HCT116 (cell line): ENCODE results near the gene ROR2. TPM values are rescaled to one million over a fixed set of nuclear protein-coding genes. Genes with fewer than 3 reads are reported as not detected.
"Not testable (repeated sequence)": the region's sequence is repeated elsewhere in the genome, so short reads cannot be mapped to it uniquely, and the experiment has no call there.

Experiments
- ATAC-seq: fragments of 200-7000 bp; cut with Tn5 transposase; 2 replicates; pipeline ENCODE4 v1.9.1; 2020; ENCODE audit warnings: mild to moderate bottlenecking, moderate library complexity
- BruUV-seq: library from RNA; stranded (reverse); fragments of 400-500 nt; replicated peaks from 2 replicates; lab custom pipeline; 2021; lab: Mats Ljungman, UMichigan
- CTCF ChIA-PET: fragments of 300-600 bp; sonication (Branson Sonifier 250); formaldehyde crosslinking; loops from one replicate; lab custom pipeline; 2021; ENCODE audit warnings: antibody characterized with exemption; lab: Charles Lee
- POLR2A ChIA-PET: fragments of 300-600, 350-600 bp; sonication (Branson Sonifier 250); formaldehyde crosslinking; loops from one replicate; lab custom pipeline; 2021; ENCODE audit warnings: antibody characterized with exemption; lab: Charles Lee
- RAD21 ChIA-PET, 2 experiments: fragments of 300-600 bp; sonication (Branson Sonifier 250); formaldehyde crosslinking; loops; one replicate each; lab custom pipeline; 2023; ENCODE audit warnings: low total read pairs in 2 of 2; ENCODE audit not compliant: uncharacterized antibody in 2 of 2, unreplicated experiment in 2 of 2, low non-redundant PET in 1 of 2; lab: Charles Lee
- DNase-seq: peaks from one replicate; pipeline ENCODE4 v3.0.0-alpha.2; 2010; ENCODE audit warnings: low read depth, low spot score
- H2AFZ ChIP-seq: fragments of 200-600 bp; shearing (Covaris generic), sonication (generic); 2 replicates; pipeline ENCODE4 v1.6.1; 2017; ENCODE audit warnings: low read depth, mixed run types, mixed read lengths, antibody characterized with exemption, low read length; ENCODE audit not compliant: poor library complexity, severe bottlenecking
- H3K27ac ChIP-seq: 2 replicates; pipeline ENCODE4 v1.5.1; 2012; ENCODE audit warnings: low read depth, low read length
- H3K27me3 ChIP-seq: fragments of 200-600 bp; sonication (generic); 2 replicates; pipeline ENCODE4 v1.6.1; 2016; ENCODE audit warnings: mixed run types, low read length, mixed read lengths; ENCODE audit not compliant: insufficient read depth
- H3K36me3 ChIP-seq, 2 experiments: fragments of 200-500 bp in 1 of 2; fragments of 200-600 bp in 1 of 2; sonication (Bioruptor generic) in 1 of 2; sonication (generic) in 1 of 2; 2 replicates each; pipeline versions ENCODE4 v1.5.1 to v1.6.1; 2014 to 2016; ENCODE audit warnings: low read length in 2 of 2, inconsistent platforms in 1 of 2, mixed read lengths in 1 of 2, mixed run types in 1 of 2; ENCODE audit not compliant: insufficient read depth in 2 of 2, control insufficient read depth in 1 of 2
- H3K4me1 ChIP-seq, 2 experiments: fragments of 200-600 bp in 1 of 2; sonication (generic) in 1 of 2; 2 replicates each; pipeline versions ENCODE4 v1.5.1 to v1.6.1; 2012 to 2017; ENCODE audit warnings: low read length in 2 of 2, inconsistent platforms in 1 of 2, mild to moderate bottlenecking in 1 of 2, mixed read lengths in 1 of 2, mixed run types in 1 of 2, moderate library complexity in 1 of 2; ENCODE audit not compliant: insufficient read depth in 2 of 2, control insufficient read depth in 1 of 2
- H3K4me2 ChIP-seq: fragments of 200-600 bp; sonication (generic); 2 replicates; pipeline ENCODE4 v1.6.1; 2017; ENCODE audit warnings: mixed run types, low read length, mixed read lengths
- H3K4me3 ChIP-seq, 2 experiments: fragments of 200-600 bp in 1 of 2; sonication (generic) in 1 of 2; replicated peaks in 1 of 2; 2 replicates each; pipeline ENCODE4 v1.5.1; 2011 to 2016; ENCODE audit warnings: low read length in 2 of 2, control low read depth in 1 of 2, low read depth in 1 of 2, mild to moderate bottlenecking in 1 of 2, mixed read lengths in 1 of 2, mixed run types in 1 of 2
- H3K79me2 ChIP-seq: fragments of 200-600 bp; sonication (generic); 2 replicates; pipeline ENCODE4 v1.6.1; 2017; ENCODE audit warnings: mild to moderate bottlenecking, mixed run types, low read length, moderate library complexity, mixed read lengths; ENCODE audit not compliant: insufficient read depth
- H3K9ac ChIP-seq: fragments of 200-600 bp; sonication (generic); 2 replicates; pipeline ENCODE4 v1.6.1; 2016; ENCODE audit warnings: low read length, mixed read lengths
- H3K9me2 ChIP-seq: fragments of 200-600 bp; sonication (generic), shearing (Covaris generic); 2 replicates; pipeline ENCODE4 v1.6.1; 2017; ENCODE audit warnings: mixed run types, mild to moderate bottlenecking, moderate library complexity; ENCODE audit not compliant: insufficient read depth
- H3K9me3 ChIP-seq, 2 experiments: fragments of 200-500 bp in 1 of 2; fragments of 200-600 bp in 1 of 2; sonication (Bioruptor generic) in 1 of 2; sonication (generic) in 1 of 2; 2 replicates each; pipeline ENCODE4 v1.6.1; 2014 to 2017; ENCODE audit warnings: low read length in 2 of 2, mixed read lengths in 2 of 2, inconsistent platforms in 1 of 2, low read depth in 1 of 2, mild to moderate bottlenecking in 1 of 2, mixed run types in 1 of 2, moderate library complexity in 1 of 2; ENCODE audit not compliant: control insufficient read depth in 1 of 2, insufficient read depth in 1 of 2
- H4K20me1 ChIP-seq: fragments of 200-600 bp; sonication (generic), shearing (Covaris generic); 2 replicates; pipeline ENCODE4 v1.6.1; 2017; ENCODE audit warnings: mixed run types, mild to moderate bottlenecking, moderate library complexity; ENCODE audit not compliant: insufficient read depth
- CBX3 ChIP-seq: IDR thresholded peaks from 2 replicates; pipeline ENCODE4 v1.6.1; 2012; ENCODE audit warnings: low read depth
- RAD21 ChIP-seq: IDR thresholded peaks from 2 replicates; pipeline ENCODE4 v1.6.1; 2012; ENCODE audit warnings: low read depth, mild to moderate bottlenecking
- ZFX ChIP-seq: fragments of 450-650 bp; IDR thresholded peaks from 2 replicates; pipeline ENCODE4 v1.6.1; 2017
- ZNF274 ChIP-seq: fragments of 200-500 bp; sonication (Bioruptor generic); IDR thresholded peaks from 2 replicates; pipeline ENCODE4 v1.6.1; 2014; ENCODE audit warnings: mild to moderate bottlenecking, low read depth, low read length, inconsistent platforms
- intact Hi-C: fragments of 100-400 bp; cut with micrococcal nuclease; formaldehyde crosslinking; loops from 2 replicates; pipeline ENCODE4 v1.10.0; 2022
- total RNA-seq: library from RNA; stranded (reverse); gene quantifications from one replicate; pipeline ENCODE4 v1.2.1, GENCODE V29; 2021; ENCODE audit not compliant: unreplicated experiment

The ROR2 gene
- total RNA-seq, 1 experiment from 2014 or later = 15.7 TPM

GRCh38 chr9:91623004-91623403 is 327.0 kb downstream of the ROR2 start:
- H3K27me3 ChIP-seq = no peaks in the 10 kb centered on the region
- no peaks in the 10 kb centered on the region; the same call in 1 of the 2 replicates for H3K9me2 ChIP-seq
- CTCF ChIA-PET = no interaction called here
- no peaks in the 10 kb centered on the region for H3K4me1 ChIP-seq
- no peak overlapping the region for H3K4me3 ChIP-seq
- H3K9ac ChIP-seq = no peak overlapping the region
- DNase-seq = no peak
- RAD21 ChIA-PET = no interaction called here
- H3K36me3 ChIP-seq = no peaks in the 10 kb centered on the region
- no peaks in the 10 kb centered on the region for H3K9me3 ChIP-seq
- ATAC-seq = no peak
- no peak overlapping the region for H3K27ac ChIP-seq
- H3K79me2 ChIP-seq = no peaks in the 10 kb centered on the region
- intact Hi-C loops = no loop called here
- no peak overlapping the region for H2AFZ ChIP-seq
- no peak for TF ChIP-seq ZFX
- no peak for TF ChIP-seq RAD21
- no peak for TF ChIP-seq CBX3
- no peak for TF ChIP-seq ZNF274
- BruUV-seq = no TSS peak
- POLR2A ChIA-PET = no interaction called here
- H3K4me2 ChIP-seq = no peak overlapping the region
- H4K20me1 ChIP-seq = no peaks in the 10 kb centered on the region

GRCh38 chr9:91622121-91622520 is 327.9 kb downstream of the ROR2 start:
- CTCF ChIA-PET, H3K27ac ChIP-seq, H3K9me3 ChIP-seq, H3K36me3 ChIP-seq, BruUV-seq, POLR2A ChIA-PET, RAD21 ChIA-PET, H4K20me1 ChIP-seq, H3K27me3 ChIP-seq, DNase-seq, H3K4me2 ChIP-seq, H3K9me2 ChIP-seq, intact Hi-C loops, H3K4me1 ChIP-seq, H3K79me2 ChIP-seq, H3K9ac ChIP-seq, H3K4me3 ChIP-seq, H2AFZ ChIP-seq, ATAC-seq: not testable (repeated sequence)

GRCh38 chr9:91614044-91614443 is 336.0 kb downstream of the ROR2 start:
- BruUV-seq, H3K9me2 ChIP-seq, H3K4me1 ChIP-seq, H3K9me3 ChIP-seq, H3K9ac ChIP-seq, intact Hi-C loops, ATAC-seq, DNase-seq, H3K36me3 ChIP-seq, H3K27ac ChIP-seq, POLR2A ChIA-PET, H3K27me3 ChIP-seq, H3K79me2 ChIP-seq, H3K4me2 ChIP-seq, H4K20me1 ChIP-seq, H2AFZ ChIP-seq, RAD21 ChIA-PET, CTCF ChIA-PET, H3K4me3 ChIP-seq: not testable (repeated sequence)
